ENCODE measurements around the gene TAF6L. TPM values are rescaled to one million over a fixed set of nuclear protein-coding genes. Genes with fewer than 3 reads are reported as not detected.

Gene TAF6L
- total and polyA plus RNA-seq, 2 of the 8 experiments (the other 6 are each of a cell fraction or from before 2014, with no cell fraction given) = 24.8 to 31.9 TPM

DNA sequence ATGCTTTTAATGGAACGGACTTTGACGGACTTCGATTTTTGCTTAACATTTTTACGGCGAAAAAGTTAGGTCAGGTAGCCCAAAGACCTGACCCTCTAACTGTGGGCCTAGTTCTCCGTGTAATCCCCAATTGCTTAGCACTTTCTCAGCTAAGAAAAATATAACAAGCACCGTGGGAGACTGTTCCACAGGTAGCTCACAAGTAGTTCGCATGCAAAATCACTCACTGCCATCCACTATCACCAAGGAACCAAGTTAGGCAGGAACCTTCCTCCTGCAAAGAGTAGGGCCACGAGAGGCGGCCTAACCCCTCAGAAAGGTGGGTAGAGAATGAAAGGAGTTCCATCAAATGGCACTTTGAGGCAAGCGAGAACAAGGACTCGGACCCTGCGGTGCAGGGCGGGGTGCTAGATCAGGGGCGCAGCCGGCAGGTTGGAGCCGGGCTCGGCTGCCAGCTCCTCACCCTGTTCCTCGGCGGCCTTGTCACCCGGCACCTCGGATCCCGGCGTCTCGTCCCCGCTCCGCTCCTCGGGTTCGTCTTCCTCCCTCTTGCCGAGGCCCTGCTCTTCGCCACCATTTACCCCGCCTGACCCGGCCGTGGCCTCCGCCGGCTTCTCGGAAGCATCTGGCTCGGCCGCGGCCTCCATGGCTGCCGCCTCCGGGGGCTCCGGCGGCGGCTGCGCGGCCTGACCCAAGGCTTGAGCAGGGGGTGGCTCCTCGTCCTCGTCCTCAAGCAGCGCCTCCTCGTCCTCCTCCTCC is 44.9 kb upstream of the TAF6L start:
- Histone ChIP-seq H3K27ac (ENCODE audit: low read depth, low read length) (peak overlapping the region; percentile 92), H4K20me1 (replicated peaks in 1 of 2; ENCODE audit: control insufficient read depth in 1 of 2, insufficient read depth in 2 of 2, low read length in 2 of 2) (peaks cover 12 to 17% of the 10 kb centered on the region in 2 experiments), H4K91ac (replicated peaks; ENCODE audit: insufficient read length, low read length) (peak overlapping the region; percentile 40), H3K23ac (ENCODE audit: insufficient read length) (no peak overlapping the region), H3K4me1 (replicated peaks in 1 of 4; ENCODE audit: control insufficient read depth in 3 of 4, insufficient read depth in 4 of 4, low read length in 3 of 4) (no peaks in the 10 kb centered on the region; a peak in 3 of 7 replicates), H3K4me3 (ENCODE audit: extremely low read depth in 1 of 4, insufficient read depth in 2 of 4, low read depth in 3 of 4, low read length in 4 of 4) (peak overlapping the region; percentile 87 to 98 (median 96)), H3K79me1 (ENCODE audit: low read depth, low read length) (0 out of 2 replicates have a peak, but pooled peaks cover 2% of the 10 kb centered on the region), H3K14ac (ENCODE audit: insufficient read length) (no peak overlapping the region), H3K9ac (replicated peaks in 1 of 4; ENCODE audit: extremely low read depth in 1 of 4, low read depth in 3 of 4, low read length in 3 of 4) (peak overlapping the region; percentile 84 to 92 (median 90)), H2BK120ac (replicated peaks; ENCODE audit: low read depth, low read length) (no peak overlapping the region), H3K4ac (replicated peaks; ENCODE audit: insufficient read length, low read depth, low read length) (no peak overlapping the region), H3K56ac (replicated peaks; ENCODE audit: insufficient read length, low read depth, low read length) (peak overlapping the region; percentile 27), H2BK15ac (ENCODE audit: low read length) (no peak overlapping the region), H3K9me3 (ENCODE audit: insufficient read depth in 2 of 2, low read depth in 1 of 2, low read length in 1 of 2) (no peaks in the 10 kb centered on the region), H2BK5ac (ENCODE audit: low read depth, low read length) (peak overlapping the region; percentile 91), H3K27me3 (replicated peaks in 1 of 4; ENCODE audit: control insufficient read depth in 3 of 4, extremely low read depth in 1 of 4, insufficient read depth in 3 of 4, low read length in 3 of 4) (no peaks in the 10 kb centered on the region), H3K18ac (ENCODE audit: extremely low read depth, low read length) (no peak overlapping the region), H2BK20ac (ENCODE audit: low read length) (no peak overlapping the region), H3K23me2 (ENCODE audit: low read depth, low read length) (peaks cover 16% of the 10 kb centered on the region), H2BK12ac (ENCODE audit: low read depth, low read length) (no peak overlapping the region), H3K36me3 (ENCODE audit: control insufficient read depth in 2 of 4, insufficient read depth in 4 of 4, low read length in 3 of 4) (peaks cover 19 to 36% (median 26%) of the 10 kb centered on the region in 4 experiments), H3K79me2 (ENCODE audit: control insufficient read depth in 1 of 2, insufficient read depth in 2 of 2, low read length in 2 of 2) (peaks cover 18 to 74% of the 10 kb centered on the region in 2 experiments), H2AK5ac (ENCODE audit: low read depth, low read length) (no peak overlapping the region), H2AFZ (ENCODE audit: low read length) (no peak overlapping the region), H4K5ac (ENCODE audit: insufficient read length, low read depth, low read length) (peak overlapping the region; percentile 97), H3K4me2 (ENCODE audit: insufficient read depth in 1 of 2, low read depth in 2 of 2, low read length in 2 of 2) (peak overlapping the region; percentile 85 to 93), H4K8ac (ENCODE audit: extremely low read depth, insufficient read depth, low read length) (peak overlapping the region; percentile 91; the same call in 1 of the 2 replicates)
- FAIRE-seq (no peak), DNase-seq (ENCODE audit: low read depth in 1 of 2, low spot score in 2 of 2) (no peak)
- CTCF ChIA-PET (ENCODE audit: partially characterized antibody) = interaction anchor here (1.2 to 2.1 kb wide), 3 partner anchors 27 to 60 kb away, joined by 4 to 9 read pairs (median 5); partner anchors contain the start of gene ZBTB3
- POLR2A ChIA-PET (ENCODE audit: partially characterized antibody) = interaction anchor here (0.6 to 10.9 kb wide), 33 partner anchors 8 to 159 kb away, joined by 3 to 192 read pairs (median 5); partner anchors contain the start of genes BSCL2, C11orf98, CSKMT and EEF1G
- 3% methylated on average over 43 of the region's 51 CpGs; no CpG with 5 or more reads in 1 of the 2 experiments for WGBS, 2 experiments (ENCODE audit: extremely low coverage in 1 of 2, insufficient coverage in 1 of 2, insufficient read length in 1 of 2, insufficient replicate concordance in 2 of 2, low coverage in 1 of 2, low lambda C conversion rate in 2 of 2, missing lambda C conversion rate in 1 of 2)
- TF ChIP-seq CREB1 (IDR thresholded peaks at IDR 0.05) (no peak), EGR1 (IDR thresholded peaks at IDR 0.05; ENCODE audit: borderline replicate concordance, low read depth, low read length) (no peak), SIN3A (conservative IDR thresholded peaks at IDR 0.05 in 1 of 2, IDR thresholded peaks at IDR 0.05 in 1 of 2; ENCODE audit: low read depth in 1 of 2, low read length in 2 of 2) (0 out of 4 replicates have a peak, but pooled peaks of 1 of the 2 experiments have one; percentile 16), HDAC2 (IDR thresholded peaks at IDR 0.05; ENCODE audit: borderline replicate concordance in 1 of 2, low read depth in 2 of 2, low read length in 2 of 2) (0 out of 4 replicates have a peak, but pooled peaks of 1 of the 2 experiments have one; percentile 29), ASH2L (IDR thresholded peaks at IDR 0.05; ENCODE audit: low read length) (no peak), SIX5 (IDR thresholded peaks at IDR 0.05; ENCODE audit: low read depth, low read length) (no peak), POLR2A (IDR thresholded peaks at IDR 0.05; ENCODE audit: control extremely low read depth in 1 of 2, low read depth in 2 of 2, low read length in 2 of 2) (no peak), EP300 (IDR thresholded peaks at IDR 0.05; ENCODE audit: borderline replicate concordance in 1 of 2, low read depth in 2 of 2, low read length in 2 of 2) (no peak)
- TF ChIP-seq, protein P1, sequence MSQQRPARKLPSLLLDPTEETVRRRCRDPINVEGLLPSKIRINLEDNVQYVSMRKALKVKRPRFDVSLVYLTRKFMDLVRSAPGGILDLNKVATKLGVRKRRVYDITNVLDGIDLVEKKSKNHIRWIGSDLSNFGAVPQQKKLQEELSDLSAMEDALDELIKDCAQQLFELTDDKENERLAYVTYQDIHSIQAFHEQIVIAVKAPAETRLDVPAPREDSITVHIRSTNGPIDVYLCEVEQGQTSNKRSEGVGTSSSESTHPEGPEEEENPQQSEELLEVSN (IDR thresholded peaks at IDR 0.05) = no peak

Measured in H1 (cell line).